ENCODE results near the gene SEMA6D. TPM values are rescaled to one million over a fixed set of nuclear protein-coding genes. Genes with fewer than 3 reads are reported as not detected.

The SEMA6D gene
- total RNA-seq, 1 donor from 2014 or later, result 2.6 TPM

DNA sequence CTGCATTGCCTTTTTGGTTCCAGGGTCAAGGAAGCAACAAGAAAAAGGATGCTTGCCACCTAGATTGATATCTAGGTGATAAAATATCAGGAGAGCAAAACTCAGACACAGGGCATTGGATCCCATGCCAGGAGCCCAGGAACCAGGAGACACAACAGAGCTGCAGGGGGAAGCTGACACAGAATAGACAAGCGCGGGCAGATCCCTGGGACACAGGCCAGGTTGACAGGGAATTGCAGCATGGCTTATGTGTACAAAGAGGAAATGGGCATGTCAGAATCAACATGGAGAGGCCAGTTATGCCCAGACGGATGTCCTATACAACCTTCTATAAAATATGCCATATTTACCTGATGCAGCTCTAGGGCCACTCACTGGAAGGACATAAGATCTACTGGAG is 84.2 kb downstream of the SEMA6D start:
- H3K4me3 ChIP-seq (ENCODE audit: low read depth, low read length), result no peak overlapping the region
- no peaks in the 10 kb centered on the region for H3K36me3 ChIP-seq (ENCODE audit: control insufficient read depth, insufficient read depth, low read length)
- TF ChIP-seq, protein P1, sequence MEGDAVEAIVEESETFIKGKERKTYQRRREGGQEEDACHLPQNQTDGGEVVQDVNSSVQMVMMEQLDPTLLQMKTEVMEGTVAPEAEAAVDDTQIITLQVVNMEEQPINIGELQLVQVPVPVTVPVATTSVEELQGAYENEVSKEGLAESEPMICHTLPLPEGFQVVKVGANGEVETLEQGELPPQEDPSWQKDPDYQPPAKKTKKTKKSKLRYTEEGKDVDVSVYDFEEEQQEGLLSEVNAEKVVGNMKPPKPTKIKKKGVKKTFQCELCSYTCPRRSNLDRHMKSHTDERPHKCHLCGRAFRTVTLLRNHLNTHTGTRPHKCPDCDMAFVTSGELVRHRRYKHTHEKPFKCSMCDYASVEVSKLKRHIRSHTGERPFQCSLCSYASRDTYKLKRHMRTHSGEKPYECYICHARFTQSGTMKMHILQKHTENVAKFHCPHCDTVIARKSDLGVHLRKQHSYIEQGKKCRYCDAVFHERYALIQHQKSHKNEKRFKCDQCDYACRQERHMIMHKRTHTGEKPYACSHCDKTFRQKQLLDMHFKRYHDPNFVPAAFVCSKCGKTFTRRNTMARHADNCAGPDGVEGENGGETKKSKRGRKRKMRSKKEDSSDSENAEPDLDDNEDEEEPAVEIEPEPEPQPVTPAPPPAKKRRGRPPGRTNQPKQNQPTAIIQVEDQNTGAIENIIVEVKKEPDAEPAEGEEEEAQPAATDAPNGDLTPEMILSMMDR (IDR thresholded peaks at IDR 0.05; ENCODE audit: insufficient read depth, low read length, severe bottlenecking), result no peak
- peak; percentile 90 for DNase-seq (ENCODE audit: low read depth)
- peak; percentile 96 for FAIRE-seq
- H3K27me3 ChIP-seq (ENCODE audit: control insufficient read depth, insufficient read depth, low read length), result no peaks in the 10 kb centered on the region

DNA sequence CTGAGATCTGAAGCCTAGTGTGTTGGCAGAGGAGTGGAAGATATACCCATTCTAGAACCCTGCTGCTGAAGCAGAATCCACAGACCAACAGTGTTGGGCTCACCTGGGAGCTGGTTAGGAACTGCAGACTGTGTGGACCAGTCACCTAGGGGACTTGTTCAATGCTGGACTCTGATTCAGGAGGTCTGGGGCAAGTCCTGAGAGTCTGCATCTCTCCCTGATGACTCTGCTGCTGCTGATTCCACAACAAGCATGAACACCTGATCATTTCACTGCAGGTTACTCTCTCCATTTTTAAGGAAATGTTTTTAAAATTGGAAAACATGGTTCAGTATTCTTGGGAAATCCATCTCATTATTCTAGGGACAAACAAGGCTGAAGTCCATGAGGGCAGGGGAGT is 84.9 kb downstream of the SEMA6D start:
- TF ChIP-seq, protein P1 (IDR thresholded peaks at IDR 0.05; ENCODE audit: insufficient read depth, low read length, severe bottlenecking), result no peak
- DNase-seq (ENCODE audit: low read depth) (peak; percentile 55), FAIRE-seq (peak; percentile 28)
- no peaks in the 10 kb centered on the region for H3K36me3 ChIP-seq (ENCODE audit: control insufficient read depth, insufficient read depth, low read length)
- H3K27me3 ChIP-seq (ENCODE audit: control insufficient read depth, insufficient read depth, low read length), result no peaks in the 10 kb centered on the region
- H3K4me3 ChIP-seq (ENCODE audit: low read depth, low read length), result no peak overlapping the region

DNA sequence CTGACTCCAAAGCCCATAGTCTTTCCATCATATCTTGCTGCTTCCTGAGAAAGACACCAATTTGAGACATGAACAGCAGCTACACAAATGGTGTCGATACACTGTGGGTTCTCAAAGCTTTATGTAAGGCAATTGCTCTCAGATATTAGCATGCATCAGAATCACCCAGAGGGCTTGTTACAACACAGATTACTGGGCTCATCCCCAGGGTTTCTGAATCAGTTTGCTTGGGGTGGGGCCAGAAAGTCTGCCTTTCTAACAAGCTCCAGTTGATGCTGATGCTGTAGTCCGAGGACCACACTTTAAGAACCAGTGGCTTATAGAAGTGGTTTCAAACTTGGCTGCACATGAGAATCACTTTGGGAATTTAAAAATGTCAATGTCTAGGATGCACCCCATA is 86.5 kb downstream of the SEMA6D start:
- FAIRE-seq (peak; percentile 93), DNase-seq (ENCODE audit: low read depth) (peak; percentile 87)
- Histone ChIP-seq H3K27me3 (ENCODE audit: control insufficient read depth, insufficient read depth, low read length) (no peaks in the 10 kb centered on the region), H3K4me3 (ENCODE audit: low read depth, low read length) (no peak overlapping the region), H3K36me3 (ENCODE audit: control insufficient read depth, insufficient read depth, low read length) (no peaks in the 10 kb centered on the region)
- TF ChIP-seq, protein P1 (IDR thresholded peaks at IDR 0.05; ENCODE audit: insufficient read depth, low read length, severe bottlenecking), result no peak

DNA sequence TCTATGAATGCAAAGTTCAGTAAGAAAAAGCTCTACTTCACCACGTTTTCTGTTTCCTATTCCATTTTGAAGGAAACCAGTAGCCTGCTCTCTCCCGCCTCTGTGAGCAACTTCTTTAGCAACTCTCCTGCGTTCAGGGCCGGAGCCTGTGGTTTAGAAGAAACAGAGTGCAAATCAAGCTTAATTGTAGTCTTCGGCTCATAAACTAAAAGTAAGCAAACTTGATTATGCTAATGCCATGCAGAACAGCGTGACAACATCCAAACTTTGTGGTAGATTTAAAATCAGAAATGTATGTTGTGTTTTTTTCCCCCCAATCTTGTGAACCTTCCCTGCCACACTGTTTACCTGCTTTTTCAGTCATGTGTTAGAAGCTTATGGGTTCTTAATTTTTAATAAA is 87.4 kb downstream of the SEMA6D start:
- FAIRE-seq, result no peak
- DNase-seq (ENCODE audit: low read depth), result no peak

DNA sequence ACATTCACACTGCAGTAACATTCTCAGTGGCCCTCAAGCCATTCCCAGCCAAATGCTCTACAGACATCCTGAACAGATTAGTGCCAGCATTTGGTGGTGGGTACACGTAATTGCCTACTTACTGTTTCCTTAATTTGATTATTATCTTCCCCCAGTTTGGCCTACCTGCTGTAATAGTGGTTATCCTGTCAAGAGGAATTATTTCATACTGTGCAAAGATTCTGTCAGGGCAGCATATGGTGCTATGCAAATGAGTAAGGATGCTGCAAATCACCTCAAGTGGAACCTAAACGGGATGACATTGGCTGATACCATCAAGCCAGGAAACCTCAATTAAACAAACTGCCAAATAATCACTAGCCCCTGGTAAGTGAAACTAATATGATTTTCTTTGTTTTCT is 88.7 kb downstream of the SEMA6D start:
- FAIRE-seq, result no peak
- no peaks in the 10 kb centered on the region for H3K27me3 ChIP-seq (ENCODE audit: control insufficient read depth, insufficient read depth, low read length)
- H3K36me3 ChIP-seq (ENCODE audit: control insufficient read depth, insufficient read depth, low read length), result no peaks in the 10 kb centered on the region
- no peak for DNase-seq (ENCODE audit: low read depth)
- TF ChIP-seq, protein P1 (IDR thresholded peaks at IDR 0.05; ENCODE audit: insufficient read depth, low read length, severe bottlenecking), result no peak
- H3K4me3 ChIP-seq (ENCODE audit: low read depth, low read length), result no peak overlapping the region

More for the DNA sequence above, 87.4 kb downstream of the SEMA6D start:
- TF ChIP-seq, protein P1 (IDR thresholded peaks at IDR 0.05; ENCODE audit: insufficient read depth, low read length, severe bottlenecking), result no peak
- no peaks in the 10 kb centered on the region for H3K27me3 ChIP-seq (ENCODE audit: control insufficient read depth, insufficient read depth, low read length)
- no peaks in the 10 kb centered on the region for H3K36me3 ChIP-seq (ENCODE audit: control insufficient read depth, insufficient read depth, low read length)
- no peak overlapping the region for H3K4me3 ChIP-seq (ENCODE audit: low read depth, low read length)

DNA sequence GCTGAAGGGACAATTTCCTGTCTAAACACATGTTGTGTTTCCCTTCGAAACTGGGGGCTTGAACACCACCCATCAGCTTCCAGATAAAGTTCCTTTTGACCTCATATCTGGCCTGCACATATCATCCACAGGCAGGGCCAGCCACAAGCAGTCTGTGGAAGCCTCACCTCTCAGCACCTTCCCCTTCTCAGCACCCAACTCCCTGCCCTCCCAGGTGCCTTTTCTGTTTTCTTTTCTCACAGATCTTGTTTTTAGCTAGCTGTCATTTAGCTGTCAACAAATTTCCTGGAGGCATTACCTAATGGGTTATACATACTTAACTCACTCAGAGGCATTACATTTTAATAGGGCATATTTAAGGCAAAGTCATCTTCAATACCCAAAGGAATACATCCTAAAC is 93.9 kb downstream of the SEMA6D start:
- DNase-seq (ENCODE audit: low read depth) (no peak), FAIRE-seq (no peak)
- TF ChIP-seq, protein P1 (IDR thresholded peaks at IDR 0.05; ENCODE audit: insufficient read depth, low read length, severe bottlenecking), result no peak
- Histone ChIP-seq H3K27me3 (ENCODE audit: control insufficient read depth, insufficient read depth, low read length) (no peaks in the 10 kb centered on the region), H3K36me3 (ENCODE audit: control insufficient read depth, insufficient read depth, low read length) (no peaks in the 10 kb centered on the region), H3K4me3 (ENCODE audit: low read depth, low read length) (no peak overlapping the region)

Measured in bronchial epithelial cell (primary cell).